Hematopoietic multipotent progenitor cell treated with erythropoietin and hydrocortisone succinate and interleukin-3 and kit ligand, for 8 days (in vitro differentiated cells): ENCODE results near the gene PHF19.

Experiments
- DNase-seq: peaks from one replicate; pipeline ENCODE4 v3.0.0-alpha.2; 2015

Gene PHF19

DNA sequence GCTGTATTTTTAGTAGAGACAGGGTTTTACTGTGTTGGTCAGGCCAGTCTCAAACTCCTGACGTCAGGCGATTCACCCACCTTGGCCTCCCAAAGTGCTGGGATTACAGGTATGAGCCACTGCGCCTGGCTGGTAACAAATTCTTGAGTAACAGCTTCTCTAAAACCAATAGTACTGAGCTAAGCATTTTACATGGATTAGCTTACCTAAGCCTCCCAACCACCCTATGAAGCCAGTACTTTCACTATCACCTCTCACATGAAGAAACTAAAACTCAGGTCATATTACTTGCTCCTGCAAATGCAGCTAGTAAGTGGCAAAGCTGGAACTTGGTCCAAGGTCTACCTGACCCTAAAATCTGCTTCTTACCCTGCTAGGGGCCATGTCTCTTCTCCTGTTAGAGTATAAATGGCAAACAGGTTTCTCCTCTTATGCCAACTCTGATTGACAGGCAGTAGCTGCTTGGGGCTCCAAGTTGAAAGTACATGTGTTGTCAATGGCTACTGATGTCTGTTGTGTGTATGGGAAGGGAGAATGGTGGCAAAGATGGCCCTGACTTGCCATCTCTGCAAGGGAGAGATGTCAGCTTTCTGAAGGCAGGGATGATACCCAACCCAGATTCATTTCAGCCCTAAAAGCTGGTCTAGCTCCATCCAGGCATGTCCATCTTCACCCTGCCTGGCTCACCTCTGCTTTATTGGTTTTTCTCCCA, 4.0 kb downstream of the PHF19 start:
- DNase-seq, result no peak

- DNase-seq, result no peak
Observed at GRCh38 chr9:120870206-120870605, 6.8 kb downstream of the PHF19 start.

DNA sequence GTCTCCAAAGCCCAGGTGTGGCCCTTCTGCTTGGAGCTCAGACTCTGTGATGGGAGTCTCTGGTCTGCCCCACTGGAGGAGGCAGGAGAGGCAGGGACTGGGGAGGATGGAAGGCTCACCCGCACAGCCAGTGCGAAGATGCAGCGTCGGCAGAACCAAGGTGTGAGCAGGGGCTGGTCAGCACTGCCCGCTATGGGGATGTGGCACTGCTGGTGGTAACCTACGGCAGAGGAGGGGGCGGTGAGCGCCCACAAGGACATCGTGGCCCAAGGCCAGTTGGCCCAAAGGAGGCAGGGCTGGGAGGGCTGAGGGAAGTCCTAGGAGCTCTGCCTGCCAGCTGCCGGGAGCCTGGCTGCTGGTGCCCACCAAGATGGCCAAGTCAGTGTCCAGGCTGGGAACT, 7.3 kb downstream of the PHF19 start:
- DNase-seq, result no peak

- DNase-seq, result no peak
Observed at GRCh38 chr9:120869360-120869687, 7.7 kb downstream of the PHF19 start.

- DNase-seq, result peak; percentile 96
Observed at GRCh38 chr9:120868676-120869359, 8.2 kb downstream of the PHF19 start.

GRCh38 chr9:120868339-120868675, 8.7 kb downstream of the PHF19 start:
- DNase-seq, result no peak

DNA sequence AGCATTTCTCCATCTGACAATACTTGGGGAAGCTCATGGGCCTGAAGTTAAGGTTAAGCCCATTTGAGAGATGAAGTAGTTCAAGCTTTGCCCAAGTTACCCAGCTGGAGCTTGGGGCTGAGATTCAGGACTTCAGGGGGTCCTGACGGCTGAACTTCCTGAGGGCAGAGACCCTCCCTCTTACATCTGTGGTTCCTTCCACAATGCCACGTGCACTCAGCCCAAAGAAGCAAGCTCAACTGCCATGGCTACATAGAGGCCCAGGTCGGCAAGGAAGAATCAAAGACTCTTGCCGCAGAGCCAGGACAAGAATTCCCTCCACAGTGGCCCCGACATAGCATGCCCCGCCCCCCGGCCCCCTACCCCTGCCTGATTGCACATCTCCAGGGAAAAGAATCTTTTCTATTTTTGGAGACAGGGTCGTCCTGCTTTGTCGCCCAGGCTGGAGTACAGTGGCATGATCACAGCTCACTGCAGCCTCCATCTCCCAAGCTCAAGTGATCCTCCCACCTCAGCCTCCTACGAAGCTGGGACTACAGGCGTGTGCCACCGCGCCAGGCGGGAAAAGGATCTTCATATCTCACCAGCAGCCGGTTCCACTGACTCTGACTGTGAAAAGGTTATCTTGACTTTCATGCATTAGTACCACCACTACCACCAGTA, 9.2 kb downstream of the PHF19 start:
- DNase-seq, result no peak

DNA sequence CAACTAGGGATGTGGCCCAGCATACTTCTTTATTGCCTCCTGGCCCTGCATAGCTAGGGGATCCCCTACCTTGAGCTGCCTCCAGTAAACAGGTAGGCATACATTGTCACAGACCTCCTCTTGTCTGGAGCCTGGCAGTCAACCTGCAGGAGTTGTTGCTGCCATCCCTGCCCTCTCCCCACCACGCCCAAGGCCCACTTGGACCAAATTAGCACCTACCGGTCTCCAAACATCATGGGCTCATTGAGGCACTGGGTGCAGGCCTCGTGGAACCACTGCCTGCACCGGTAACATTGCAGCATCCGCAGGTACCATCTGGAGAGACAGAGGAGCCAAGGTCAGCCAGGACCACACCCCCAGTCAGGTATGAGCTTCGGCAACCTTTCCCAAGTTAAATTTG, 10.3 kb downstream of the PHF19 start:
- DNase-seq, result no peak

DNA sequence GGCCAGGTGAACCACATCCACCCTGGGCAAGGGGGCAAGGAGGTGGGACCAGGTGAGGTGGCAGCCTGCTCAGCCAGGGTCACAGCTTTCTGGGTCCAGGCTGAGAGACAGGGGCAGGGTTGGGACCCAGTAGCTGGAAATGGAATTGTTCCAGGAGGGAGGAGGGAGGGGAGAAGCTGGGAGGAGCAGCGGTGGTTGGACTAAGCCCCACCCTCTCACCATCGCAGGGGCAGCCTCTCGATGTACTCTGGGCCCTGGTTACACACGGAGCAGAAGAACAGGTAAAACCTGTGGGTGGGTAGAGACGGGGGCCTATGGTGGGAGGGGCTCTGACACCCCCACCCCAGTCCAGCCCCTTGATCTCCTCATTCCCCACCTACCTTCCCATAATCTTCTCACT, 11.2 kb downstream of the PHF19 start:
- no peak for DNase-seq

GRCh38 chr9:120865176-120865575, 11.8 kb downstream of the PHF19 start:
- DNase-seq, result no peak

DNA sequence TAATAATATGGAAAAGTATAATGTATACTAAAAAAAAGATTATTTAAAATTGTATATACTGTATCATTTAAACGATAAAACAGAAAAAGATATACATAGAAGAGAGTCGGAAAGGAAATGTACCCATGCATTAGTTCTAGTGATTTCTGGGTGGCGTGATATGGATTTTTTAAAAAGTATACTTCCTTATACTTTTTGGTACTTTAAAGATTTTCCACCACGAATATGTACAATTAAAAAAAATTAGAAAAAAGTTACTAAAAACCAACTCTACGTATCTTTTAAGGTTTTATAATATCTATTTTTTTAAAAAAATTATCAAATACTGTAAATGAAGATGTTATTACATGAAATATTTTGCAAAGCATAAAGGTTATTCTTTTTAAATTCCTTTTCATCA, 12.3 kb downstream of the PHF19 start:
- no peak for DNase-seq

GRCh38 chr9:120863833-120864232, 13.2 kb downstream of the PHF19 start:
- DNase-seq, result no peak

GRCh38 chr9:120862452-120862851, 14.5 kb downstream of the PHF19 start:
- DNase-seq, result no peak

GRCh38 chr9:120861935-120862334, 15.1 kb downstream of the PHF19 start:
- no peak for DNase-seq

DNA sequence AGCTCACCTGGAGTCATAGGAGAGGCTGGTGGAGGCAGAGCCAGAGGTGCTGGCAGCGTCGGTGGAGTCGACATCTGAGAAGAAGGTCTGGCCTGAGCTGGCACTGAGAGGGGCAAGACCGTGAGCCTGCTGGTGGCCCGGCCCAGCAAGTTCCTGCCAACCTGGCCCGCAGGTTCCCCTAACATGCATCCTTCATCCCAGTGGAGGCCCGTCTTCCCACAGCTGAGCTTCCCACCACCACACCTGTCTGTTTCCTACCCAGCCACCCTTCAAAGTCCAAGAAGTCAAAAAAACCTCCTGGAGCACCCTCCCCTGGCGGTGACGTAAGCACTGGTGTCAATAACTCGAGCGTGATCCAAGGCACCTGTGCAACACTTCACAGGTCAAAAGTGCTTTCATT, 16.9 kb downstream of the PHF19 start:
- no peak for DNase-seq

DNA sequence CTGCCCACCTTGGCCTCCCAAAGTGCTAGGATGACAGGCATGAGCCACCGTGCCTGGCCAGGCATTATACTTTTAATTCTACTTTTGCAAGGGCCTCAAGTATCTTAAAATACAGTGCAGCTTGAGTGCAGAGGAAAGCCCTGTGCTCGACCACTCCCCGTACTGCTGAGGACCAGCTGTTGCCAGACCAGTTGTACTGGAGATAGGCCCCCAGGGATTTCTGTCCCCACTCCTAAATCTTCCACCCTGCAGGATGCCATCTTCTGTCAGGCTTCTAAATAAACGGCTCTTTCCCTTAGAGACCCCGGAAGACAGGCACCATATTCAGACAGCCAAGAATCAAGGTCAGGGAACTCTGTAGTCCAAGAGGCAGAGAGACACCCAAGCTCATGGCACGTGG, 17.6 kb downstream of the PHF19 start:
- no peak for DNase-seq

DNA sequence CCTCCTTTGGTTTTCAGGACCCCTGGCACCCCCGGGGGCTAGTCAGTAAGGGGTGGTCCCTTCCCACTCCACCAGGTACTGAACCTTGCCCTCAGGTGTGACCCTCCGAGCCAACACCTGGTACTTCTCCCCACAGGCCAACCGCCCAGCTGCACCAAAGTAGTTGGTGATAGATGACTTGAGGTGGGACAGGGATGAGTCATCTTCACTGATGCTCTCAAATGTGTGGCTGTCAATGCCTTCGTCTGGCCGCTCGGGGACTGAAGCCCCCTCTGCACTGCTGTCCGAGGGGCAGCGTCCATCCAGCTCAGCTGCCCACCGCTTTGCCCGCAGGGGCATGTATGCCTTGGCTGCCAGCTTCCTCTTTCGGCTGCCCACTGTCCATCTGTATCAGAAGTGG, 19.1 kb downstream of the PHF19 start:
- DNase-seq, result no peak

DNA sequence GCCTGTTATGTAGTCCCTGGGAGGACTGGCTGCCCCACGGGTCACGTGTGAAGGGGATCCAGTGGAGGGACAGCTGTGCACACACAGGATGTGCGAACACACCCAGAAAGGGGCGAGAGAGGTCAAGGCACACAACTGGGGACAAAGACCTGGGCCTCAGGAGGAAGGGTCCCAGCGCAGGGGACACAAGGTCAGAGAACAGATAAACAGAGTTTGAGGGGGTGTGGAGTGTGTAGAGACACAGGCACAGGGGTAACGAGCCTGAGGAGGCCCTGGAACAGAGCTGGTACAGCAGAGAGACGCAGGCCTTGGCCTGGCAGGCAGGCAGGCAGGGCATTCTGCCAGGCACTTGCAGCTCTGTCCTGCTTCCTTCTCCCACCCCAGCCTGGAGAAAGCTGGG, 19.5 kb downstream of the PHF19 start:
- no peak for DNase-seq

- DNase-seq, result no peak
Observed at GRCh38 chr9:120856700-120857099, 20.3 kb downstream of the PHF19 start.

DNA sequence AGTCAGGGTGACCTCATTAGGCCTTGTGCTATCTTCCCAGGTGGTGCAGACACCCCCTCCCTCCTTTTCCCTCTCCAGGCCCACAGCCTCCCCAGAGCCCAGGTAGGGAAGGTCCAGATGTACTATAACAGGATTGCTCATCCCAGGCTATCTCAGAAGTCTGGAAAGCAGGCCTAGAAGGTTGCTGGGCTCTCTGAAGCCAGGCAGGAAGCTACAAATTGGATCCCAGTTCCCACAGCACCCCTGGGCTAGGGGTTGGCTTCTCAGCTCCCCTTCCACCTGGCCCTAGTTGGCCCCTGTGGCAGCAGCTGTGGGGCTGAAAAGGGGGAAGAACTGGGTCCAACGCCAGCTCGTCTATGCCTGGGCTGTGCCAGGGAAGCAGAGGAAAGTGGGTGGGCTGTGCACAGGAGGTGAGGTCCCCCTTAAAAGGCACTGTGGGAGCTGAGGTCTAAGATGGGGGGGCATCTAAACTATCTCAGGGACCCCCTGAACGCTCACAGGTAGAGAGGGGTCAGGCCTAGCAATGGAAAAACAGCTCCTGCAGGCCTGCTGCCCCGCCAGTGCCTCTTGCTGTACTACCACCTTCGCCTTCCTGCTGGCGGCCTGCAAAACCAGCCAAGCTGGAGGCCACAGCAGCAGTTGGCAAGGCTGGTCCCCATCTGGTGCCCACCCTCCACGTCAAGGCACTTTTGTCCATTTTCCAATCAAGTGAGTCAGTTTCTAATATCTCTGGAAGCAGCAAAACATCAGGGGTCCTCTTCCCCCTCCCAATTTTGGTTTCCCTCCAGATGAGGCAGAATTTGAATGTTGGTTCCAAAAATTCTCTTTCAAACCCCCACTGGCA, 20.9 kb downstream of the PHF19 start:
- no peak for DNase-seq

DNA sequence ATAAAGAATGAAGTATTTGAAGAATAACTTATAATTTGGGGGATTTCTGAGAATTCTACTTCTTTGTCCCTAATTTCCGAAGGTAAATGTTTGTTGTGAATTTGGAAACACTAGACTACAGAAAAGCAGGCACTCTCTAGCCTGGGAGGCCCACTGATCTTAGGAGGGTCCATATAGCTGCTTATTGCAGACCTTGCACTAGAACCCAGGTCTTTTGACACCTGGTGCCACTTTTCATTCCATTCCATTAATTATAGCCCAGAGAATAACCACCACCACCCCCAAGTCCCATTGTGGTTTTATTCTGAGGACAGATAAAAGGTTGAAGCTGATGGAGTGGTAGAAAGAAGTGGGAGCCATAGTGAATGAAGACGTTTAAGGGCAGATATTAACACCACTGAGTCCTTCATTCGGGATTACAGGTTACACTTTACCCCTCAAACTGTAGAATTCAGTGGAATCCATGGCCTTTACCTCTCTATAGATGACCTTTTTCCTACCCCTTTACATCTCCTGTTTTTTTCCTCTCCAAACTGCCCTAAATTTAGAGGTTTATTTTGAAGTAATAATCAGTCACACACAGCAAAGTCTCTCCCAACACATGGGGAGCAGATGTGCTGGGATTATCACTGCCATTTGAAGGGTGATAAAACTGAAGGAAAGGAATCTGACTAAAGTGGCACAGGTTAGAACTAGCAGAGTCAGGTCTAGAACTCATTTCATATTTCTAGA, 22.2 kb downstream of the PHF19 start:
- no peak for DNase-seq

DNA sequence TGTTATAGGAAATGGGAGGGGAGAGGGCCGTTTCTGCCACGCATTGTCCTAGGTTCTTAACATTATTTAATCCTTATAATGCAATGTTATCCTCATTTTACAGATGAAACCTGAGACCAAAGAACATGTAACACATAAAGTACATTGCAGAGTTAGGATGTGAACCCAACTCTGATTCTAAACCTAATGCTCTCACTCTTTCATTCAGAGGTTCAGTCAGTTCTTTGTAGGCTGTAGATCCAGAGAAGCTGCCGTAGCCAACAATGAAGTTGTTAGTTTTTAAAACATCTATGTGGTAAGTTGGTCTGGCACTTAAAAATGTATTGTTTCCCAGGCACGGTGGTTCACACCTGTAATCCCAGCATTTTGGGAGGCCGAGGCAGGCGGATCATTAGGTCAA, 23.8 kb downstream of the PHF19 start:
- no peak for DNase-seq
